ENCODE results near the gene CPED1. TPM values are rescaled to one million over a fixed set of nuclear protein-coding genes. Genes with fewer than 3 reads are reported as not detected.

CPED1 gene
- total and polyA plus RNA-seq, 10 of the 15 experiments (the other 5 are each of a cell fraction or from before 2014, with no cell fraction given) = 0.01 to 0.77 (median 0.10) TPM; not detected in 1

DNA sequence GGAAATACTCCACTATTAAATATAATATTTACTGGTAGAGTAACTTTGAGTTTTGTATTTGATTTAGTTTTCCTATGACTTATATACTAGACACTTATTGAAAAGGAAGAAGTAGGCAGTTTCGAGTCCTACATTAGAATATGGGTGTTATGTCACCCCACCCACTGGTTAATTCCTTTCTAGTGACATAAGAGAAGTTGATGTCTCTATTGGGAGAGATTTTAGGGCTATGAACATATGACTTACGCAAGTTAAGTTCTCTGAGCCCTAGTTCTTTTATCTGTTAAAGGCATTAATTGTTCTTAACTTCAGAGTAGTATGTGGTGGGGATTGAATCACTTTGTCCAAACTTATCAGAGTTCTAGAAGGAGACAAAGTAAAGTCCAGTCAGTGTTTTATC is 30.5 kb downstream of the CPED1 start:
- Histone ChIP-seq H3K36me3 (ENCODE audit: control insufficient read depth in 2 of 2, insufficient read depth in 2 of 2, low read length in 1 of 2) (no peaks in the 10 kb centered on the region), H3K27ac (ENCODE audit: control insufficient read depth, insufficient read depth) (no peak overlapping the region), H3K4me3 (no peak overlapping the region), H3K9me3 (replicated peaks; ENCODE audit: control insufficient read depth, insufficient read depth, low read length) (no peaks in the 10 kb centered on the region), H2AFZ (ENCODE audit: control insufficient read depth, low read depth, low read length) (no peak overlapping the region), H3K79me2 (ENCODE audit: control insufficient read depth, insufficient read depth, low read length) (no peaks in the 10 kb centered on the region), H3K27me3 (replicated peaks in 1 of 2; ENCODE audit: control insufficient read depth in 2 of 2, insufficient read depth in 2 of 2, low read length in 1 of 2) (no peaks in the 10 kb centered on the region), H4K20me1 (ENCODE audit: control insufficient read depth, insufficient read depth) (no peaks in the 10 kb centered on the region), H3K4me2 (ENCODE audit: control insufficient read depth, insufficient read depth) (no peak overlapping the region), H3K9ac (ENCODE audit: control insufficient read depth, insufficient read depth, low read length) (no peak overlapping the region), H3K4me1 (ENCODE audit: control insufficient read depth, insufficient read depth, low read length) (no peaks in the 10 kb centered on the region)
- RAD21 ChIA-PET (ENCODE audit: unreplicated experiment) = no interaction called here
- POLR2A ChIA-PET = no interaction called here
- in situ Hi-C loops (cut with MboI) = no loop called here
- WGBS (ENCODE audit: insufficient coverage, insufficient replicate concordance, low lambda C conversion rate, missing lambda C conversion rate) = 48% methylated on average over 2 of the region's 2 CpGs
- BruUV-seq (replicated peaks) = no TSS peak
- intact Hi-C loops (cut with micrococcal nuclease; ENCODE audit: unreplicated experiment) = no loop called here
- DNase-seq (ENCODE audit: low read depth, low spot score) = no peak
- no peak for TF ChIP-seq E4F1 (IDR thresholded peaks at IDR 0.05; ENCODE audit: borderline replicate concordance, partially characterized antibody)
- TF ChIP-seq, protein P1, sequence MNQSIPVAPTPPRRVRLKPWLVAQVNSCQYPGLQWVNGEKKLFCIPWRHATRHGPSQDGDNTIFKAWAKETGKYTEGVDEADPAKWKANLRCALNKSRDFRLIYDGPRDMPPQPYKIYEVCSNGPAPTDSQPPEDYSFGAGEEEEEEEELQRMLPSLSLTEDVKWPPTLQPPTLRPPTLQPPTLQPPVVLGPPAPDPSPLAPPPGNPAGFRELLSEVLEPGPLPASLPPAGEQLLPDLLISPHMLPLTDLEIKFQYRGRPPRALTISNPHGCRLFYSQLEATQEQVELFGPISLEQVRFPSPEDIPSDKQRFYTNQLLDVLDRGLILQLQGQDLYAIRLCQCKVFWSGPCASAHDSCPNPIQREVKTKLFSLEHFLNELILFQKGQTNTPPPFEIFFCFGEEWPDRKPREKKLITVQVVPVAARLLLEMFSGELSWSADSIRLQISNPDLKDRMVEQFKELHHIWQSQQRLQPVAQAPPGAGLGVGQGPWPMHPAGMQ (IDR thresholded peaks at IDR 0.05; ENCODE audit: borderline replicate concordance) = no peak
- TF ChIP-seq POU2F2 (IDR thresholded peaks at IDR 0.05; ENCODE audit: borderline replicate concordance, low read depth, low read length) = no peak
- no peak for TF ChIP-seq MYB (IDR thresholded peaks at IDR 0.05; ENCODE audit: borderline replicate concordance, low read depth, low read length)
- TF ChIP-seq ZBTB40 (IDR thresholded peaks at IDR 0.05; ENCODE audit: borderline replicate concordance) = no peak
- no peak for TF ChIP-seq MTA2 (IDR thresholded peaks at IDR 0.05; ENCODE audit: low read depth)
- no peak for TF ChIP-seq CREM (IDR thresholded peaks at IDR 0.05; ENCODE audit: low read depth)
- TF ChIP-seq YY1 (IDR thresholded peaks at IDR 0.05; ENCODE audit: low read depth, low read length) = no peak
- TF ChIP-seq FOS (IDR thresholded peaks at IDR 0.05; ENCODE audit: borderline replicate concordance, extremely low read depth, insufficient read length) = no peak
- no peak for TF ChIP-seq CHD4 (IDR thresholded peaks at IDR 0.05)
- no peak for TF ChIP-seq BHLHE40 (IDR thresholded peaks at IDR 0.05; ENCODE audit: borderline replicate concordance in 1 of 2, low read depth in 2 of 2, low read length in 1 of 2)
- CTCF ChIA-PET = no interaction called here
- peak; percentile 60 for ATAC-seq
- SMC1A ChIA-PET (ENCODE audit: uncharacterized antibody, unreplicated experiment) = no interaction called here
- no peak for FAIRE-seq
